Activated gamma-delta T cell treated with Interleukin-2 at 50 U/mL for 16 hours (primary cell): ENCODE data around the gene FHOD3.

Source experiments
- DNase-seq: peaks from one replicate; pipeline ENCODE4 v3.0.0-alpha.2; 2020

FHOD3 gene

GRCh38 chr18:36490897-36491296 is 193.4 kb downstream of the FHOD3 start:
- no peak for DNase-seq

GRCh38 chr18:36492604-36493329 is 195.3 kb downstream of the FHOD3 start:
- DNase-seq, result no peak

GRCh38 chr18:36493349-36494159 is 196.0 kb downstream of the FHOD3 start:
- no peak for DNase-seq

GRCh38 chr18:36494160-36494437 is 196.6 kb downstream of the FHOD3 start:
- no peak for DNase-seq

- no peak for DNase-seq
Measured at GRCh38 chr18:36496022-36496421, 198.5 kb downstream of the FHOD3 start.

- DNase-seq, result no peak
Measured at GRCh38 chr18:36499938-36500337, 202.4 kb downstream of the FHOD3 start.

- DNase-seq, result no peak
Measured at GRCh38 chr18:36501100-36501499, 203.6 kb downstream of the FHOD3 start.

GRCh38 chr18:36503477-36503876 is 206.0 kb downstream of the FHOD3 start:
- no peak for DNase-seq

- DNase-seq, result no peak
Measured at GRCh38 chr18:36504928-36505327, 207.4 kb downstream of the FHOD3 start.

GRCh38 chr18:36505665-36506064 is 208.2 kb downstream of the FHOD3 start:
- DNase-seq, result no peak

GRCh38 chr18:36509646-36510197 is 212.2 kb downstream of the FHOD3 start:
- DNase-seq, result no peak

GRCh38 chr18:36511791-36512352 is 214.4 kb downstream of the FHOD3 start:
- no peak for DNase-seq

- no peak for DNase-seq
Measured at GRCh38 chr18:36513556-36513955, 216.0 kb downstream of the FHOD3 start.

- no peak for DNase-seq
Measured at GRCh38 chr18:36514778-36515177, 217.3 kb downstream of the FHOD3 start.

GRCh38 chr18:36516258-36516657 is 218.7 kb downstream of the FHOD3 start:
- DNase-seq, result no peak

GRCh38 chr18:36516726-36517125 is 219.2 kb downstream of the FHOD3 start:
- DNase-seq, result no peak

GRCh38 chr18:36518839-36519238 is 221.3 kb downstream of the FHOD3 start:
- DNase-seq, result no peak

- DNase-seq, result no peak
Measured at GRCh38 chr18:36519358-36519757, 221.8 kb downstream of the FHOD3 start.

- DNase-seq, result no peak
Measured at GRCh38 chr18:36522509-36522908, 225.0 kb downstream of the FHOD3 start.

GRCh38 chr18:36525913-36526312 is 228.4 kb downstream of the FHOD3 start:
- DNase-seq, result no peak

- no peak for DNase-seq
Measured at GRCh38 chr18:36526611-36527010, 229.1 kb downstream of the FHOD3 start.

GRCh38 chr18:36527051-36527450 is 229.5 kb downstream of the FHOD3 start:
- DNase-seq, result no peak

GRCh38 chr18:36527740-36528455 is 230.4 kb downstream of the FHOD3 start:
- DNase-seq, result no peak
